Ascending aorta (tissue), 2 donors: ENCODE data around the gene INTS11. TPM values are rescaled to one million over a fixed set of nuclear protein-coding genes. Genes with fewer than 3 reads are reported as not detected.

Source experiments
- DNase-seq, 2 donors: peaks; one replicate each; pipeline ENCODE4 v3.0.0-alpha.2; 2019; ENCODE audit warnings: low spot score in 2 of 2
- H3K27ac ChIP-seq, 2 donors: fragments of 200-600 bp; sonication (generic); one replicate each; pipeline ENCODE4 v1.5.1; 2016 to 2017; ENCODE audit warnings: mild to moderate bottlenecking in 1 of 2
- H3K27me3 ChIP-seq: fragments of 200-600 bp; sonication (generic); one replicate; pipeline ENCODE4 v1.5.1; 2017
- H3K36me3 ChIP-seq, 2 donors: fragments of 200-600 bp; sonication (generic); one replicate each; pipeline ENCODE4 v1.5.1; 2016
- H3K4me1 ChIP-seq, 2 donors: fragments of 200-600 bp; sonication (generic); one replicate each; pipeline ENCODE4 v1.5.1; 2016 to 2017; ENCODE audit warnings: mild to moderate bottlenecking in 1 of 2
- H3K4me3 ChIP-seq, 2 donors: fragments of 200-600 bp; sonication (generic); one replicate each; pipeline ENCODE4 v1.5.1; 2016 to 2017; ENCODE audit warnings: mild to moderate bottlenecking in 1 of 2
- H3K9me3 ChIP-seq, 2 donors: fragments of 200-600 bp; sonication (generic); one replicate each; pipeline ENCODE4 v1.5.1; 2016
- CTCF ChIP-seq, 3 experiments: fragments of 200-600 bp in 2 of 3; fragments of 450-650 bp in 1 of 3; sonication (generic) in 2 of 3; IDR thresholded peaks; one replicate each; pipeline ENCODE4 v1.5.1; 2016 to 2019; ENCODE audit warnings: antibody characterized with exemption in 3 of 3, mild to moderate bottlenecking in 1 of 3, moderate library complexity in 1 of 3
- intact Hi-C: fragments of 100-400 bp; cut with DNase I; formaldehyde crosslinking; loops from one replicate; pipeline ENCODE4 v1.15.1; 2023
- total RNA-seq: library from RNA; depleted of rRNA; stranded (reverse); fragments of >200 nt; gene quantifications from one replicate; pipeline ENCODE4 v1.1.0, GENCODE V29; 2016

Gene INTS11
- total RNA-seq, 1 donor from 2014 or later: 214 TPM

- no peak overlapping the region for H3K4me3 ChIP-seq
- no peak for TF ChIP-seq CTCF (IDR thresholded peaks at IDR 0.05)
- H3K4me1 ChIP-seq: peaks cover 26 to 29% of the 10 kb centered on the region in 2 donors
- no peak overlapping the region for H3K27ac ChIP-seq
- no peaks in the 10 kb centered on the region for H3K36me3 ChIP-seq
- intact Hi-C loops: loop anchor here (2.0 kb wide), 1 partner anchor 29 kb away; no protein-coding TSS in a partner anchor
- no peaks in the 10 kb centered on the region for H3K9me3 ChIP-seq
- no peak for DNase-seq
- no peaks in the 10 kb centered on the region for H3K27me3 ChIP-seq
These were observed 48.6 kb downstream of the INTS11 start for GRCh38 chr1:1275836-1276235.

- DNase-seq: no peak
- intact Hi-C loops: loop anchor here (2.0 kb wide), 1 partner anchor 30 kb away; no protein-coding TSS in a partner anchor
- peak overlapping the region in 1 of 2 donors; percentile 97 for H3K4me3 ChIP-seq
- H3K36me3 ChIP-seq: no peaks in the 10 kb centered on the region
- no peak for TF ChIP-seq CTCF (IDR thresholded peaks at IDR 0.05)
- H3K4me1 ChIP-seq: peaks cover 29 to 38% of the 10 kb centered on the region in 2 donors
- no peaks in the 10 kb centered on the region for H3K9me3 ChIP-seq
- H3K27ac ChIP-seq: no peak overlapping the region
- no peaks in the 10 kb centered on the region for H3K27me3 ChIP-seq
These were observed 49.5 kb downstream of the INTS11 start for GRCh38 chr1:1274931-1275431.

- intact Hi-C loops: loop anchor here (2.0 kb wide), 1 partner anchor 30 kb away; no protein-coding TSS in a partner anchor
- H3K4me1 ChIP-seq: peaks cover 29 to 39% of the 10 kb centered on the region in 2 donors
- H3K36me3 ChIP-seq: no peaks in the 10 kb centered on the region
These were observed 50.0 kb downstream of the INTS11 start for GRCh38 chr1:1274299-1274930.

GRCh38 chr1:1273512-1274298 is 50.8 kb downstream of the INTS11 start, which contains the start of gene UBE2J2:
Gene UBE2J2, minus strand, starts transcription at chr1:1273854. Its CDS starts 5,862 bp downstream, at chr1:1267992.
- no peaks in the 10 kb centered on the region for H3K36me3 ChIP-seq

More at GRCh38 chr1:1274299-1274930, 50.0 kb downstream of the INTS11 start:
- Histone ChIP-seq H3K4me3 (peak overlapping the region; percentile 97 to 98), H3K9me3 (no peaks in the 10 kb centered on the region), H3K27me3 (no peaks in the 10 kb centered on the region), H3K27ac (peak overlapping the region; percentile 67 to 76)
- peak in 1 of 2 donors; percentile 59 for DNase-seq
- no peak for TF ChIP-seq CTCF (IDR thresholded peaks at IDR 0.05)

More at GRCh38 chr1:1273512-1274298, 50.8 kb downstream of the INTS11 start, which contains the start of gene UBE2J2:
- Histone ChIP-seq H3K27me3 (no peaks in the 10 kb centered on the region), H3K4me1 (peaks cover 29 to 39% of the 10 kb centered on the region in 2 donors), H3K9me3 (no peaks in the 10 kb centered on the region), H3K4me3 (peak within 1 kb of the TSS; percentile 97 to 98), H3K27ac (peak within 1 kb of the TSS; percentile 67 to 76)
- TF ChIP-seq CTCF (IDR thresholded peaks at IDR 0.05): peak in 1 of 3 experiments; percentile 12
- intact Hi-C loops: loop anchor here (1.0 to 2.0 kb wide), 5 partner anchors 31 to 157 kb away; partner anchors contain the start of genes AURKAIP1, B3GALT6, C1orf159 and MRPL20
- DNase-seq: peak; percentile 79 to 97
